ENCODE measurements around the gene HASPIN.
"Not testable (repeated sequence)": the region's sequence is repeated elsewhere in the genome, so short reads cannot be mapped to it uniquely, and the experiment has no call there.

HASPIN gene

DNA sequence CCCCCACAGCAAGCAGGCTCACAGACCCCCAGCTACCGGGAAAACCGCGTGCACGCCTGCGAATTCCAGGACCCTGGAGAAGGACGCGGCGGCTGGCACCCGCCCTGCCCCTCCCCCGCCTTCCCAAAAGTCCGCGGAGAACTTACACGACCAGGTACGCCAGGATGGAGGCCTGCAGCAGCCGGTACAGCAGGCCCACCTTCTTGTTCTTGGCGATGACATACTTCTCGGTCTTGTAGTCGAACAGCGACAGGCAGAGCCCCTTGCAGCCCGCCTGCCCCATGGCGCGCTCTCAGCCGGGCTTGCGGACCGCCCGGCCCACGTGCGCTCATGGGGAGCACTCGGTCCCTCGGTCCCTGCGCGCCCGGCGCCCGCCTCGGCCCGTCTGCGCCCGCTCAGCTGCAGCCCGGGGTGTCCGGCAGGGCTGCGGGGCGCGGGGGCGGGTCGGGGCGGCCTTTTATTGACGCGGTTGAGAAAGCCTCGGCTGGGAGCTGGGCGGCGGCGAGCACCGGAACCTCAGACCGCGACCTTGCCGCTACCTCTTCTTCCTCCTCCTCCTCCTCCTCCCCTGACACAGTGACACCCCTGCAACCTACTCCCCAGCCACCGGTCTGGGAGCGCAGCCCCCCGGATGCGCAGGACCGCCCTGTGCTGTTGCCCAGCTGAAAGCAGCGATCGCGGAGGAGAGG, 27.8 kb upstream of the HASPIN start, which contains the start of gene P2RX5:
P2RX5 (minus strand) TSS at position 433 of the 689 bp plus-strand sequence; CDS start at position 283, 150 bp downstream.
- DNase-seq (ENCODE audit: low read depth in 2 of 2): no peak

DNA sequence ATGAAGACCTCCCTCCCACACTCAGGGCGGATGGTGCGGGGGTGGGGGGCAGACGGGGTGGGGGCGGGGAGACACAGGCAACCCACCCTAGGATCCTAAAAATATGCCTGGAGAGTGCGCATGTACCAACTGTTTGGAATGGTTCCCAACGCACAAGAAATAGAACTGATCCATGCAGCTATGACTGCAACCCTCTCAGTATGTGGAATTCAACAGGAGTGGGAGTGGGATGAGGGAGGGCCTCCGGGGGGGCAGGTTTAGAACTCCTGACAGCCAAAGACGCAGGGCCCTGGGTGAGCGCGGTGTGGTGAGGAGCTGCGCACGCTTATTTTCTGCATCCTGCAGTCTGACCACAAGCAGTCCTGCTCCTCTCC, 26.6 kb upstream of the HASPIN start:
- no peak for DNase-seq (ENCODE audit: low read depth in 2 of 2)

DNA sequence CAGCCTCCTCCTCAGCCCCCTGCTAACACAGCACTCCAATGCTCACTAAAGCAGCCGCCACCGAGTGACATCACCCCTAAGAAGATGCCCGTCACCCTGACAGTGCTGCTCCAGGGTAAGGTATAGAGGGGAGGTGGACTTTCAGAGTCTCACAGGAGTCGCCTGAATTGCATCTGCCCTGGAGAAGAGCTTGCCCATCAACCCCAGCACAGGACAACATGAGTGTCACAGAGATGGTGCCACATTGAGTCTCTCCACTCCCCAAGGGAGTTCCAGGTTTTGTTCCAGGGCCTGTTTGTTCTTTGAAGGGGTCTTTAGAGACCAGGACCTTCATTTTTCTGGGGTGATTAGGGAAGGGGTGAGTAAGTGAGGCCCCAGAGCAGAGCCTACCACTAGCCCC, 25.6 kb upstream of the HASPIN start:
- no peak for DNase-seq (ENCODE audit: low read depth in 2 of 2)

DNA sequence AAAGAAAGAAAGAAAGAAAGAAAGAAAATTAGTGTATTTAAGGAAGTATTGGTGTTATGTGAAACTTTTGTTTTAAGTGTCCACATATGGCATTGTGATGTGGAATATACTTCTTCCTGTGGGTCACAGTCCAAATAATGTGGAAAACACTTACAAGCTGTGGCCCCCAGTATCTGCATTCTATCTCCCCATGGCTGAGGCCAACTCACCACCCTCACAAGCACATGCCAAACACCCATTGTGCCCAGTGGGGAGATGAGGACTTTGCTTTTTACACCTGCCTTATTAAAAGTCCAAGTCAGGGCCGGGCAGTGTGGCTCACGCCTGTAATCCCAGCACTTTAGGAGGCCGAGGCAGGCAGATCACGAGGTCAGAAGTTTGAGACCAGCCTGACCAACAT, 23.8 kb upstream of the HASPIN start:
- no peak for DNase-seq (ENCODE audit: low read depth in 2 of 2)

DNA sequence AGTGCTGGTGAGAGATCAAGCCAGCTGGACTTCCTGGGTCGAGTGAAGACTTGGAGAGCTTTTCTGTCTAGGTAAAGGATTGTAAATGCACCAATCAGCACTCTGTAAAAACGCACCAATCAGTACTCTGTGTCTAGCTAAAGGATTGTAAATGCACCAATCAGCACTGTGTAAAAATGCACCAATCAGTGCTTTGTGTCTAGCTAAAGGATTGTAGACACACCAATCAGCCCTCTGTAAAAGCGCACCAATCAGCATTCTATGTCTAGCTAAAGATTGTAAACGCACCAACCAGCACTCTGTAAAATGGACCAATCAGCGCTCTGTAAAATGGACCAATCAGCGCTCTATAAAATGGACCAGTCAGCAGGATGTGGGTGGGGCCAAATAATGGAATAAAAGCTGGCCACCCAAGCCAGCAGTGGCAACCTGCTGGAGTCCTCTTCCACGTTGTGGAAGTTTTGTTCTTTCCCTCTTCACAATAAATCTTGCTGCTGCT, 21.6 kb upstream of the HASPIN start:
- not testable (repeated sequence) for DNase-seq (ENCODE audit: low read depth in 2 of 2)

DNA sequence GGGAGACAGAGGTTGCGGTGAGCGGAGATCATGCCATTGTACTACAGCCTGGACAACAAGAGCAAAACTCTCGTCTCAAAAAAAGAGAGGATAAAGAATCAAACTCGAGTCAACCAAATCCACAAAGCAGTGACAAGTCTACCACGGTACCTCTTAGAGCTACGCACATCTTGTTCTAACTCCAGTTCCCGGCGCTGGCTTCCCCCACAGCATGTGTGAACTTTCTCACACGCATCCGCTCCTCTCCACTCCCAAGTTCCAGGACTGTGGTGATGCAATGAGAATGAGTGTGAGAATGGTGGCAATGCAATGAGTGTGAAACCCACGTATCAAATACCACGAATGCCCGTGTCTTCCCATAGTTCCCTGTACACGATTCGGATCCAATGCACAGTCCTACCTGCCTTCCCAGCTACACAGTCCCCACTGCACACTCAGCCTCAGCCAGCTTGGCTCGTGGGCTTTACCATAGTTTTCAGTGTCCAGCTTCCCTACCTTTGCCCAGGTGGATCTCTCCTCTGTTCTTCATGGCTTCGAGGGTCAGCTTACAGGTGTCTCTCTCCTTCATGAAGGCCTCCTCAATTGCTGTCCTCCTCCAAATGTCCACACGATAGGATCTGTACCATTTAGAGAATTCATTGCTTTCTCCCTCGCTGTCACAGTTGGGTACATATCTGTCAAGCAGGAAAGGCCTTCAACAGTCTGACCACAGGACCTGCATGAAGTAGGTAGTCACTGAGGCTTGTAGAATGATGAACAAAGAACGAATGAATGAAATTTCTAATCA, 18.6 kb upstream of the HASPIN start:
- no peak for DNase-seq (ENCODE audit: low read depth in 2 of 2)

DNA sequence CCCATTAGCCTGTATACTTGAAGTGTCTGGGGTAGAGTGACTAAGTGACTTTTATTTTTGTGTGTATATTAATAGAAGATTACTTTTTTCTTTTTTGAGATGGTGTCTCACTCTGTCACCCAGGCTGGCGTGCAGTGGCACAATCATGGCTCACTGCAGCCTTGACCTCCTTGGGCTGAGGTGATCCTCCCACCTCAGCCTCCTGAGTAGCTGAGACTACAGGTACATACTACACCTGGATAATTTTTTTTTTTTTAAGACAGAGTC, 18.1 kb upstream of the HASPIN start:
- DNase-seq (ENCODE audit: low read depth in 2 of 2): not testable (repeated sequence)

DNA sequence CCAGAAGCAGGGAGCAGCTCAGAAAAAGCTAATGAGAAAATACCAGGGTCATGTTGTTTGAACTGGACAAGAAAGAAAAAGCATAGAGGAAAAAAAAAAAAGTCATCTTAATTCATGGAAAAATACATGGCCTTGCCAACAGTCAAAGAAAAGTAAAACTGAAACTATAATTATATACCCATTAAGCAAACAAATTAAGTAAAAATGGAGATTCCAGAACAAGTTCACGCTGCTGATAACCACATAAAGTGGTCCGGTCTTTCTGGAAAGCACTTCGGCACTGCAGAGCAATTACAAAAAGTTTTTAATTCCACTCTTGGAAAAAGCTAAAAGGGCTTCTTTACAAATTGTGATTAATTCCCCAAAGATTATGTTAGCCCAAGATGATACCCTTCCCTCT, 15.3 kb upstream of the HASPIN start:
- no peak for DNase-seq (ENCODE audit: low read depth in 2 of 2)

DNA sequence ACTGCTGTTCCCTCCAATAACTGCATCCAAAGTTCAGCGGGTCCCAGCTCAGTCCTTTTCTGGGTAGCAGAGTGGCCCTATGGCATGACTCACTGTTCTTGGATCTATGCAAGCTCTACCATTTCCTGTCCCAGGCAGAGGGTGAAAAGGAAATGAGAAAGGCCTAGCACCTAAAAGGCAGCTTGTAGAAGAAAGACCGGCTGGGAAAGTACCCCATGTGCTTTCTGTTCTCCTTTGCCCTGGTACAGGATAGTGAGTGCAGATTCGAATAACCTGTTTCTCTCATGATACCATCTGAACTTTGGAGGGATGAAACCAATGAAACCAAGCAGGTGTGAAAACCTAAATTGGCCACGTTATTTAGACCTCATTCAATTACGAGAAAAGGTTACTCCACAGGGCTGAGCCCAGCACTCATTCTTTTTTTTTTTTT, 12.7 kb upstream of the HASPIN start:
- peak; percentile 29 to 39 for DNase-seq (ENCODE audit: low read depth in 2 of 2)

DNA sequence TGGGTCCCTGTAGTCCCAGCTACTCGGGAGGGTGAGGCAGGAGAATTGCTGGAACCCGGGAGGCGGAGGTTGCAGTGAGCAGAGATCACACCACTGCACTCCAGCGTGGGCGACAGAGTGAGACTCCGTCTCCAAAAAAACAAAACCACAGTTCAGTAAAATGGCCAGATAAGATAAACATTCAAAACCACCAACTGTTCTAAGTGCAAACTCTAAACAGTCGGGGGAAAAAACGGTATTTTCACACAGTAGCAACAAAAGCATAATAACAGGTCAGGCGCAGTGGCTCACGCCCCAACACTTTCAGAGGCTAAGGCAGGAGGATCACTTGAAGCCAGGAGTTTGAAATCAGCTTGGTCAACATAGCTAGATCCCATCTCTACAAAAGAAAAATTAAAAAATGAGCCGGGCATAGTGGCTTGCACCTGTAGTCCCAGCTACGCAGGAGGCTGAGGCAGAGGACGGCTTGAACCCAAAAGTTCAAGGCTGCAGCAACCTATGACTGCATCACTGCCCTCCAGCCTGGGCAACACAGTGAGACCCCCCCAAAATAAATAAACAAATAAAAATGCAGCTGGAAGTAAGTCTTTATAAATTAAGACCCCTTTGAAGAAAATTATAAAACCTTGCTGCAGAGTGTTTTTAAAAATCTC, 10.8 kb upstream of the HASPIN start:
- no peak for DNase-seq (ENCODE audit: low read depth in 2 of 2)

DNA sequence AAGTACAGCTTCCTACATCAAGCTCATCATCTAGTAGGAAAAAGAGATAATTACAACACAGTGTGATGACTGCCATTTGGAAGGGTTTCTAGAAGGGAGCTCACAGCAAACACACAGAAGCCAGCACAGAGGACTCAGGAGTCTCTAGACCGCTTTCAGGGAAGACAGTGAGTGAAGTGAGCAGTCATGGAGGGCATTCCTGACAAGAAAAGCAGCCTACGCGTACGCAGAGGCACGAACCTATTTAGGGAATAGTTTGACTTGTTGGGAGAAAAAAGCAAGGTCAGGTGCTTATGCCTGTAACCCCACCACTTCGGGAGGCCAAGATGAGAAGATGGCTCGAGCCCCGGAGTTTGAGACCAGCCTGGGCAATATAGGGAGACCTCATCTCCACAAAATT, 8.4 kb upstream of the HASPIN start:
- no peak for DNase-seq (ENCODE audit: low read depth in 2 of 2)

DNA sequence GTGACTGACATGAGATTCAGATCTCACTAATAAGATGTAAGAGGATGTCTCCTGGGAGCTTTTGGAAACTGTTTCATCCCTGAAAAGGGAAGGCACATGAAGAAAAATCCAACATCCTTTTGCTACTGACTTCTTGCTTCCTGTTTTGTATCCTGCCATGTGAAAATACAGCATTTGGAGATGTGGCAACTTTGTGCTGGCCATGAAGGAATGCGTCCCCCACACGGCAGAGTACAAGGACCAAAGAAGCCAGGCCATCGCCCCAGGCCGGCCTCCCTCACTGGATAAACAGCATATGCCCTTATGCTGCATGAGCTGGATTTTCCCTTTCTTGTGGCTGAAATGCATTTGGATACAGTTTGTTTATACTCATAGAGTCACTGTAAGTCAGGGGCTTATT, 5.5 kb upstream of the HASPIN start:
- DNase-seq (ENCODE audit: low read depth in 2 of 2): no peak

DNA sequence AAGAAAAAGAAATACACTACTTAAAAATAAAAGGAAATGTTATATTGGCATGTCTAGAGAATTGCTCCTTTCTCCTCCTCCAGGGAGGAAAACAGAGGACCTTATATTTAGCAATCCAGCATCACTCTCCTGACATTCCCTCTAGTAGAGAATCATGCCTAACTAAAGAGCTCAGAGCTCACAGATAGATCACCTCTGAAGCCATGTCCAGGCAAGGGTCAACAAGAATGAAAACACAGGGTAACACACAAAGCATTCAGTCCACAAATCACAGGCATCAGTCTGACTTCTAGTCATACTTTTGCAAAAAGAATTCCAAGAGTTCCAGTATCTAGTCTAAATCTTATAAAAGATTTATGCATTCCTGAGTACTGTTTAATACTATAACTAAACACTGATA, 4.4 kb upstream of the HASPIN start:
- no peak for DNase-seq (ENCODE audit: low read depth in 2 of 2)

DNA sequence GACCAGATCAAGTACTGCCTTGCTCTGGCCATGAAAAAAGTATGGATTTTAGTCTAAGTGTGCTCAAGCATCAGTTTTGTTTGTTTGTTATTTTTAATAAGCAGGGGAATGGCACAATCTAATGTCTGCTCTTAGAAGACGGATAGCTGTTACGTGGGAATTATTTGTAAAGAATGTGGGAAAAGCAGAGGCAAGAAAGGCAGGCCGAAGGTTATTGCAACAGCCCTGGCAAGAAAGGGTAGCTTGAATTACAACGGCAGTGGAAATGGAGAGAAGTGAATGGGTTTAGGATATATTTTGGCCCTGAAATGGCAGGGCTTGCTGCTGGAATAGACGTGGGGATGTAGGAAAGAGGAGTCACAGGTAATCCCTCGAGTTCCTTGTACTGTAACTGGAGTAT, 987 bp upstream of the HASPIN start:
- no peak for DNase-seq (ENCODE audit: low read depth in 2 of 2)

DNA sequence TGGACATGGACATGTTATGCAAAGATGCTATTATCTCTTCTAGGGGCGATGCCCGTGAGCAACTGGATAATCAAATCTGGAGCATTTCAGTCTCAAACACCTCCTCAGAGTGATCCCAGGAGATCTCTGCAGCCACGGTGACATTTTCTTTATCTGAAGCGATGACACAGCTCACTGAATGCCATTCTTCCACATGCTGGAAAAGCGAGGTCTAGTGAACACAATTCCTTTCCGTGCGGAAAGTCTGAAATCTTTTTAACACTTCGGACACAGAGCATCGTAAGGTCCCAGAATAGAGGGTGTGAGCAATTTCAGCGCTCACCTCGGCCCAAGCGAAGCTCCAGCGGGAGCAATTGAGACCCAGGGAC, 531 bp upstream of the HASPIN start:
- no peak for DNase-seq (ENCODE audit: low read depth in 2 of 2)

DNA sequence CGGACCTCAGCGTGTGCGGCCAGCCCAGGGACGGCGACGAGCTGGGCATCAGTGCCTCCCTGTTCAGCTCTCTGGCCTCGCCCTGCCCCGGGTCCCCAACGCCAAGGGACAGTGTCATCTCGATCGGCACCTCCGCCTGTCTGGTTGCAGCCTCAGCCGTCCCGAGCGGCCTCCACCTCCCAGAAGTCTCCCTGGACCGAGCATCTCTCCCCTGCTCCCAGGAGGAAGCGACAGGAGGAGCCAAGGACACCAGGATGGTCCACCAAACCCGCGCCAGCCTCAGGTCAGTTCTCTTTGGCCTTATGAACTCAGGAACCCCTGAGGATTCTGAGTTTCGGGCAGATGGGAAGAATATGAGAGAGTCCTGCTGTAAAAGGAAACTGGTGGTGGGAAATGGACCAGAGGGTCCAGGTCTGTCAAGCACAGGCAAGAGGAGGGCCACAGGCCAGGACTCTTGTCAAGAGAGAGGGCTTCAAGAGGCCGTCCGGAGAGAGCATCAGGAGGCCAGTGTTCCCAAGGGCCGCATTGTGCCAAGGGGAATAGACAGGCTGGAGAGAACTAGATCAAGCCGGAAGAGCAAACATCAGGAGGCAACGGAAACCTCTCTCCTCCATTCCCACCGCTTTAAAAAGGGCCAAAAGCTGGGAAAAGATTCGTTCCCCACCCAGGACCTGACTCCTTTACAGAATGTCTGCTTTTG, 825 bp downstream of the HASPIN start:
- no peak for DNase-seq (ENCODE audit: low read depth in 2 of 2)

DNA sequence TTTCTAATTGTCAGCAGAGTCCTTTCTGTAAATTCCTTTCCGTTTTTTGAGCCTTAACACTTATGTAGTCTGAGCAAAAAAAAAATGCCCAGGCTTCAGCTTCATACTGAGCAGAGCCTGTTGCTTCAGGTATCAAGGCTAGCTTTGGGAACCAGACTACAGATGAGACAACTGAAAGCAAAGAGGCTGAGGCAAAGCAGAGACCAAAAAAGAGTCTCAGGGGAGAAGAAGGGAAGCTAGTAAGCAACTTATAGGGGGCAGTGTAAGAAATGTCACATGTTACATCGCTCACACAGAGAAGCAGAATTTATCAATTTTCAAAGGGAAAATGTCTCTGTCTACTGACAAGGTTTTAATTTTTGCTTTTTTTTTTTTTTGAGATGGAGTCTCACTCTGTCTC, 3.3 kb downstream of the HASPIN start:
- no peak for DNase-seq (ENCODE audit: low read depth in 2 of 2)

DNA sequence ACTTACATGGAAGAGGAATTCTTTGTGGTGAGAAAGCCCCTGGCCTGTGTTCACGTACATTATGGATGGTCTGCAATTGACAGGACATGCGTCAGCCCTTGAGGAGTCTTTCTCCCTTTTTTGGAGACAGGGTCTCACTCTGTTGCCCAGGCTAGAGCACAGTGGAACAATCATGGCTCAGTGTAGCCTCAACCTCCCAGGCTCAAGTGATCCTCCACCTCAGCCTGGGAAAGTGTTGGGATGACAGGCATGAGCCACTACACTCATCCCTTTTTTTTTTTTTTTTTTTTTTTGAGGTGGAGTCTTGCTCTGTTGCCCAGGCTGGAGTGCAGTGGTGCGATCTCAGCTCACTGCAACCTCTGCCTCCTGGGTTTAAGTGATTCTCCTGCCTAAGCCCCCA, 4.4 kb downstream of the HASPIN start:
- not testable (repeated sequence) for DNase-seq (ENCODE audit: low read depth in 2 of 2)

DNA sequence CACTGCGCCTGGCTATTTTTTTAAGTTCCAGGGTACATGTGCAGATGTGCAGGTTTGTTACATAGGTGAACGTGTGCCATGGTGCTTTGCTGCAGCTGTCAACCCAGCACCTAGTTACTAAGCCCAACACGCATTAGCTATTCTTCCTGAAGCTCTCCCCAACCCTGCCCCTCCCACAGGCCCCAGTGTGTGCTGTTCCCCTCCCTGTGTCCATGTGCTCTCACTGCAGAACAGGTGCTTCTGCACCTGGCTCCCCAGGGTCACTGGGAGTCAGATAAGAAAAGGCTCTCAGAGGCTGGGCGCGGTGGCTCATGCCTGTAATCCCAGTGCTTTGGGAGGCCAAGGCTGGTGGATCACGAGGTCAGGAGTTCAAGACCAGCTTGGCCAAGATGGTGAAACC, 6.2 kb downstream of the HASPIN start:
- DNase-seq (ENCODE audit: low read depth in 2 of 2): no peak

DNA sequence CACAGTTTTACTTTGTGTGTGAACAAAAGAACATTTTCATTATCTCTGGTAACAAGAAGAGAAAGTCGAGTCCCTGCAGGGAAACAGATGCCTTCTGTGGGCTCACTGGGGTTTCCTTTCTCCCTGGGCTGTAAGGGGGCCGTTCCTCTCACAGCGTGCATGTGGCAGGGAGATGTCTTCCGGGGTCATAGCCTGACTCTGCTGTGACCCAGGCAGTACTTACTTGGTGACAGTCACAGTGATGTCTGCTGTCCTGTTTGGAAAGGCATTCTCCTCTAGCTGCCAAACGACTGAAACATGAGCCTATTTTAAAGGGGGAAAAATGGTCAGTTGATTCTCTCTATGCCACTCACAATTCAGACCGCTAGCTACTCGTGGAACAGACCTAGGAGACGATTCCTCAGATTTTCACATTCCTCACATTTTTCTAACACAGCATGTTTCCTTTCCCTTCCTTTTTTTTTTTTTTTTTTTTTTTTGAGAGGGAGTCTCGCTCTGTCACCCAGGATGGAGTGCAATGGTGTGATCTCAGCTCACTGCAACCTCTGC, 7.3 kb downstream of the HASPIN start:
- no peak for DNase-seq (ENCODE audit: low read depth in 2 of 2)

DNA sequence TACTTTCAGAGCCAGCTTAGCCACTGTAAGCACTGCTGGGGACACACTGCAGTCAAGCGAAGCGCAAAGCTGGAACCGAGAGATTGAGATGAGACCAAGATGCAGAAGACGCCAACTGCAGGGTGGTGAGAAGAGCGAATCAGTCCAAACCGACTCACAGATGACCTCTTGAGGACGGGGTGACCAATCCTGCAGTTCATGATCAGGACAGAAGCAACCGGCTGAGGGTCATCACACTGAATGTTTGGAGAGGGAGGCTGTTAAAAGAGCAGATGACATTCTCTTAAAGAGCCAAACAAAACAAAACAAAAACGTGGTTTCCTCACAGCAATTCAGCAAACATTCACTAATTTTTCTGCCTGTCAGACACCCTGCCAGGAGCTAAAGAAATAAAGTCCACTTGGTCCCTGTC, 8.5 kb downstream of the HASPIN start:
- no peak for DNase-seq (ENCODE audit: low read depth in 2 of 2)

DNA sequence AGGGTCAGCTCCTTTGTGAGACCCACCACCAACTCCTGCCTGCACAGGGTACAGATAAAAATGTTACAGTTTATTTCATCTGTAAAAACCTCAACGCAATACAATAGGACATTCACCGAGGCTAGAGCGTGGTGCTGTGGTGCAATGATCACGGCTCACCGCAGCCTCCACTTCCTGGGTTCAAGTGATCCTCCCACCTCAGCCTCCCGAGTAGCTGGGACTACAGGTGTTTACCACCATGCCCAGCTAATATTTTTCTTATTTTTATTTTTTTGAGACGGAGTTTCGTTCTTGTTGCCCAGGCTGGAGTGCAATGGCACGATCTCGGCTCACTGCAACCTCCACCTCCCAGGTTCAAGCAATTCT, 11.2 kb downstream of the HASPIN start:
- DNase-seq (ENCODE audit: low read depth in 2 of 2): not testable (repeated sequence)

Data from stimulated activated CD8-positive, alpha-beta memory T cell treated with anti-CD3 and anti-CD28 coated beads, Interleukin-2, amount 100 ng/mL, for 1 hour (primary cell).